SK-N-SH (cell line): ENCODE results near the gene PLSCR1. TPM values are rescaled to one million over a fixed set of nuclear protein-coding genes. Genes with fewer than 3 reads are reported as not detected.

Experiments used
- CTCF ChIA-PET: fragments of 300-600, 350-600 bp; formaldehyde crosslinking; extraction: SDS; loops from one replicate; lab custom pipeline; 2021; lab: Yijun Ruan, JAX
- POLR2A ChIA-PET: fragments of 350-600 bp; sonication (Branson Sonifier 250); formaldehyde crosslinking; extraction: SDS; loops from one replicate; lab custom pipeline; 2020; ENCODE audit warnings: antibody characterized with exemption, inconsistent platforms; lab: Yijun Ruan, JAX
- DNase-seq: peaks from one replicate; pipeline ENCODE4 v3.0.0; 2012
- H2AFZ ChIP-seq: fragments of 200-600 bp; sonication (generic); 2 replicates; pipeline ENCODE4 v1.8.1; 2016; ENCODE audit warnings: antibody characterized with exemption, mild to moderate bottlenecking, low read depth
- H3F3A ChIP-seq: fragments of 200-600 bp; sonication (generic); replicated peaks from 2 replicates; pipeline ENCODE3; 2016; ENCODE audit warnings: antibody characterized with exemption, mild to moderate bottlenecking; ENCODE audit not compliant: insufficient read depth
- H3K27ac ChIP-seq, 2 experiments: fragments of 200-500 bp in 1 of 2; fragments of 200-600 bp in 1 of 2; sonication (Bioruptor generic) in 1 of 2; sonication (generic), shearing (Covaris generic) in 1 of 2; 2 replicates each; pipeline versions ENCODE4 v1.5.1 to v1.6.1; 2014 to 2016; ENCODE audit warnings: low read depth in 2 of 2, inconsistent platforms in 1 of 2, low read length in 1 of 2, mild to moderate bottlenecking in 1 of 2, mixed read lengths in 1 of 2
- H3K27me3 ChIP-seq: fragments of 200-600 bp; sonication (generic), shearing (Covaris generic); 2 replicates; pipeline ENCODE4 v1.6.1; 2016; ENCODE audit warnings: mixed run types; ENCODE audit not compliant: insufficient read depth
- H3K36me3 ChIP-seq, 2 experiments: fragments of 200-500 bp in 1 of 2; fragments of 200-600 bp in 1 of 2; sonication (Bioruptor generic) in 1 of 2; sonication (generic) in 1 of 2; replicated peaks in 1 of 2; 2 replicates each; pipeline versions ENCODE3 to v1.5.1; 2014 to 2016; ENCODE audit warnings: low read length in 1 of 2, mild to moderate bottlenecking in 1 of 2; ENCODE audit not compliant: insufficient read depth in 2 of 2, control insufficient read depth in 1 of 2
- H3K4me1 ChIP-seq, 2 experiments: fragments of 200-500 bp in 1 of 2; fragments of 200-600 bp in 1 of 2; sonication (Bioruptor generic) in 1 of 2; sonication (generic), shearing (Covaris generic) in 1 of 2; 2 replicates each; pipeline versions ENCODE4 v1.5.1 to v1.6.1; 2014 to 2016; ENCODE audit warnings: low read depth in 1 of 2, low read length in 1 of 2, mixed run types in 1 of 2; ENCODE audit not compliant: insufficient read depth in 2 of 2, control insufficient read depth in 1 of 2
- H3K4me2 ChIP-seq: fragments of 200-600 bp; sonication (generic), shearing (Covaris generic); 2 replicates; pipeline ENCODE4 v1.6.1; 2017; ENCODE audit warnings: mixed run types
- H3K4me3 ChIP-seq, 2 experiments: fragments of 200-500 bp in 1 of 2; fragments of 200-600 bp in 1 of 2; sonication (Bioruptor generic) in 1 of 2; sonication (generic), shearing (Covaris generic) in 1 of 2; 2 replicates each; pipeline versions ENCODE4 v1.5.1 to v1.8.1; 2014 to 2016; ENCODE audit warnings: low read depth in 2 of 2, inconsistent platforms in 1 of 2, low read length in 1 of 2, mild to moderate bottlenecking in 1 of 2, mixed read lengths in 1 of 2, moderate library complexity in 1 of 2
- H3K79me2 ChIP-seq: fragments of 200-600 bp; sonication (generic); 2 replicates; pipeline ENCODE4 v1.8.1; 2017; ENCODE audit warnings: mild to moderate bottlenecking; ENCODE audit not compliant: insufficient read depth
- H3K9ac ChIP-seq: fragments of 200-600 bp; sonication (generic); 2 replicates; pipeline ENCODE4 v1.6.1; 2017; ENCODE audit warnings: mixed run types
- H3K9me2 ChIP-seq: fragments of 200-600 bp; sonication (generic); 2 replicates; pipeline ENCODE4 v1.6.1; 2017; ENCODE audit warnings: mixed run types
- H3K9me3 ChIP-seq: fragments of 200-600 bp; sonication (generic); 2 replicates; pipeline ENCODE4 v1.6.1; 2017; ENCODE audit warnings: mixed run types, mild to moderate bottlenecking, moderate library complexity
- H4K20me1 ChIP-seq: fragments of 200-600 bp; sonication (generic); 2 replicates; pipeline ENCODE4 v1.6.1; 2017; ENCODE audit warnings: mild to moderate bottlenecking, mixed run types; ENCODE audit not compliant: insufficient read depth
- EP300 ChIP-seq, 2 experiments: IDR thresholded peaks; 2 replicates each; pipeline versions ENCODE4 v1.4.0 to v1.6.1; 2012; ENCODE audit warnings: borderline replicate concordance in 1 of 2, low read depth in 1 of 2, low read length in 1 of 2
- EZH2phosphoT487 ChIP-seq: fragments of 200-600 bp; sonication (generic); IDR thresholded peaks from 2 replicates; pipeline ENCODE4 v1.6.1; 2017; ENCODE audit warnings: low read depth, mixed run types, mild to moderate bottlenecking, antibody characterized with exemption, moderate library complexity, borderline replicate concordance
- FOSL2 ChIP-seq: IDR thresholded peaks from 2 replicates; pipeline ENCODE4 v1.4.0; 2012; ENCODE audit warnings: low read depth, mild to moderate bottlenecking, moderate library complexity, borderline replicate concordance
- FOXJ3 ChIP-seq: sonication (generic); formaldehyde crosslinking; IDR thresholded peaks from 2 replicates; pipeline ENCODE4 v1.5.1; 2020; ENCODE audit warnings: mild to moderate bottlenecking, missing genetic modification reagents
- FOXM1 ChIP-seq: IDR thresholded peaks from 2 replicates; pipeline ENCODE4 v1.4.0; 2012; ENCODE audit warnings: low read depth, mild to moderate bottlenecking
- GABPA ChIP-seq: IDR thresholded peaks from 2 replicates; pipeline ENCODE4 v1.4.0; 2012; ENCODE audit warnings: low read depth, mild to moderate bottlenecking
- MEF2A ChIP-seq: IDR thresholded peaks from 2 replicates; pipeline ENCODE4 v1.4.0; 2012; ENCODE audit warnings: low read depth, borderline replicate concordance
- MXI1 ChIP-seq: IDR thresholded peaks from 2 replicates; pipeline ENCODE4 v1.6.1; 2012; ENCODE audit warnings: mild to moderate bottlenecking, low read depth, low read length, improper control_type of control experiment
- NFIC ChIP-seq: IDR thresholded peaks from 2 replicates; pipeline ENCODE4 v1.4.0; 2012; ENCODE audit warnings: borderline replicate concordance
- NRF1 ChIP-seq: IDR thresholded peaks from 2 replicates; pipeline ENCODE4 v1.6.1; 2012; ENCODE audit warnings: low read depth, mild to moderate bottlenecking, low read length
- RCOR1 ChIP-seq: fragments of 150-350 bp; IDR thresholded peaks from 2 replicates; pipeline ENCODE4 v1.6.1; 2017; ENCODE audit warnings: antibody characterized with exemption, low read length
- RFX5 ChIP-seq: IDR thresholded peaks from 2 replicates; pipeline ENCODE4 v1.6.1; 2012; ENCODE audit warnings: mild to moderate bottlenecking, improper control_type of control experiment, low read length
- SIN3A ChIP-seq: IDR thresholded peaks from 2 replicates; pipeline ENCODE4 v1.6.1; 2012; ENCODE audit warnings: low read depth, mild to moderate bottlenecking, low read length, moderate library complexity, borderline replicate concordance
- SMC3 ChIP-seq: IDR thresholded peaks from 2 replicates; pipeline ENCODE4 v1.6.1; 2012; ENCODE audit warnings: low read depth, low read length, improper control_type of control experiment
- TCF12 ChIP-seq: IDR thresholded peaks from 2 replicates; pipeline ENCODE4 v1.4.0; 2012
- USF2 ChIP-seq: fragments of 150-350 bp; IDR thresholded peaks from 2 replicates; pipeline ENCODE4 v1.6.1; 2017; ENCODE audit warnings: antibody characterized with exemption, low read length, low read depth, borderline replicate concordance
- WGBS: methylation state at CpG from one replicate; pipeline ENCODE4 v1.1.6; 2017; ENCODE audit warnings: low lambda C conversion rate; 5-methylcytosine and 5-hydroxymethylcytosine counted together
- polyA plus RNA-seq, 3 experiments: library from polyadenylated mRNA; depleted of rRNA; stranded (reverse); fragments of >200 nt; gene quantifications; 2 replicates each; pipeline ENCODE4 v1.2.3, GENCODE V29; 2012
- TF ChIP-seq, protein P1 (sequence below): fragments of 150-350 bp; IDR thresholded peaks from 2 replicates; pipeline ENCODE4 v1.6.1; 2016; ENCODE audit warnings: mild to moderate bottlenecking, low read depth, low read length
- TF ChIP-seq, protein P2 (sequence below): IDR thresholded peaks from 2 replicates; pipeline ENCODE4; 2012
- TF ChIP-seq, protein P3 (sequence below): IDR thresholded peaks from 2 replicates; pipeline ENCODE4 v1.4.0; 2012; ENCODE audit warnings: low read depth
- TF ChIP-seq, protein P4 (sequence below): IDR thresholded peaks from 2 replicates; pipeline ENCODE4 v1.6.1; 2012; ENCODE audit warnings: mild to moderate bottlenecking, low read depth, low read length, moderate library complexity

The PLSCR1 gene
- polyA plus RNA-seq, 1 of the 3 experiments (the other 2 are of a cell fraction) = 10.9 TPM

- Histone ChIP-seq H4K20me1 (no peaks in the 10 kb centered on the region), H3K4me2 (no peak overlapping the region), H3F3A (no peaks in the 10 kb centered on the region), H3K36me3 (no peaks in the 10 kb centered on the region), H3K9me2 (no peaks in the 10 kb centered on the region; the same call in 1 of the 2 replicates), H3K9ac (no peak overlapping the region), H3K4me1 (no peaks in the 10 kb centered on the region), H3K4me3 (no peak overlapping the region), H3K79me2 (no peaks in the 10 kb centered on the region), H3K27ac (no peak overlapping the region), H3K27me3 (no peaks in the 10 kb centered on the region), H2AFZ (no peak overlapping the region), H3K9me3 (no peaks in the 10 kb centered on the region)
- TF ChIP-seq FOXM1 (no peak), RFX5 (no peak)
- 69% methylated on average over 2 of the region's 2 CpGs for WGBS
- ChIA-PET POLR2A (no interaction called here), CTCF (interaction anchor here (0.6 to 1.2 kb wide), 2 partner anchors 17 to 638 kb away, joined by 3 read pairs; no protein-coding TSS in a partner anchor)
- DNase-seq = no peak
Measured at GRCh38 chr3:146530609-146531008, 13.8 kb downstream of the PLSCR1 start.

GRCh38 chr3:146529021-146529420 is 15.4 kb downstream of the PLSCR1 start:
- Histone ChIP-seq H3K4me2 (no peak overlapping the region), H3K9me3 (no peaks in the 10 kb centered on the region), H4K20me1 (no peaks in the 10 kb centered on the region), H3K36me3 (no peaks in the 10 kb centered on the region), H3K9me2 (no peaks in the 10 kb centered on the region; the same call in 1 of the 2 replicates), H3K27ac (no peak overlapping the region), H2AFZ (no peak overlapping the region)
- POLR2A ChIA-PET = no interaction called here
- CTCF ChIA-PET = no interaction called here
- no peak for TF ChIP-seq USF2
- TF ChIP-seq FOSL2 = no peak
- TF ChIP-seq TCF12 = no peak
- TF ChIP-seq, protein P1, sequence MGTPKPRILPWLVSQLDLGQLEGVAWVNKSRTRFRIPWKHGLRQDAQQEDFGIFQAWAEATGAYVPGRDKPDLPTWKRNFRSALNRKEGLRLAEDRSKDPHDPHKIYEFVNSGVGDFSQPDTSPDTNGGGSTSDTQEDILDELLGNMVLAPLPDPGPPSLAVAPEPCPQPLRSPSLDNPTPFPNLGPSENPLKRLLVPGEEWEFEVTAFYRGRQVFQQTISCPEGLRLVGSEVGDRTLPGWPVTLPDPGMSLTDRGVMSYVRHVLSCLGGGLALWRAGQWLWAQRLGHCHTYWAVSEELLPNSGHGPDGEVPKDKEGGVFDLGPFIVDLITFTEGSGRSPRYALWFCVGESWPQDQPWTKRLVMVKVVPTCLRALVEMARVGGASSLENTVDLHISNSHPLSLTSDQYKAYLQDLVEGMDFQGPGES = no peak
- no peak for TF ChIP-seq SIN3A
- no peak for TF ChIP-seq NFIC
- no peak for TF ChIP-seq NRF1
- TF ChIP-seq EP300 (IDR thresholded peaks at IDR 0.05; ENCODE audit: borderline replicate concordance in 1 of 2, low read depth in 1 of 2, low read length in 1 of 2) = no peak
- TF ChIP-seq RCOR1 = no peak
- TF ChIP-seq, protein P2, sequence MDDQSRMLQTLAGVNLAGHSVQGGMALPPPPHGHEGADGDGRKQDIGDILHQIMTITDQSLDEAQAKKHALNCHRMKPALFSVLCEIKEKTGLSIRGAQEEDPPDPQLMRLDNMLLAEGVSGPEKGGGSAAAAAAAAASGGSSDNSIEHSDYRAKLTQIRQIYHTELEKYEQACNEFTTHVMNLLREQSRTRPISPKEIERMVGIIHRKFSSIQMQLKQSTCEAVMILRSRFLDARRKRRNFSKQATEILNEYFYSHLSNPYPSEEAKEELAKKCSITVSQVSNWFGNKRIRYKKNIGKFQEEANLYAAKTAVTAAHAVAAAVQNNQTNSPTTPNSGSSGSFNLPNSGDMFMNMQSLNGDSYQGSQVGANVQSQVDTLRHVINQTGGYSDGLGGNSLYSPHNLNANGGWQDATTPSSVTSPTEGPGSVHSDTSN = no peak
- TF ChIP-seq RFX5 = no peak
- TF ChIP-seq FOXM1 = no peak
- no peak for TF ChIP-seq GABPA
- TF ChIP-seq, protein P3, sequence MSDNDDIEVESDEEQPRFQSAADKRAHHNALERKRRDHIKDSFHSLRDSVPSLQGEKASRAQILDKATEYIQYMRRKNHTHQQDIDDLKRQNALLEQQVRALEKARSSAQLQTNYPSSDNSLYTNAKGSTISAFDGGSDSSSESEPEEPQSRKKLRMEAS = no peak
- no peak for TF ChIP-seq FOXJ3 (CRISPR knock-in tag)
- TF ChIP-seq, protein P4, sequence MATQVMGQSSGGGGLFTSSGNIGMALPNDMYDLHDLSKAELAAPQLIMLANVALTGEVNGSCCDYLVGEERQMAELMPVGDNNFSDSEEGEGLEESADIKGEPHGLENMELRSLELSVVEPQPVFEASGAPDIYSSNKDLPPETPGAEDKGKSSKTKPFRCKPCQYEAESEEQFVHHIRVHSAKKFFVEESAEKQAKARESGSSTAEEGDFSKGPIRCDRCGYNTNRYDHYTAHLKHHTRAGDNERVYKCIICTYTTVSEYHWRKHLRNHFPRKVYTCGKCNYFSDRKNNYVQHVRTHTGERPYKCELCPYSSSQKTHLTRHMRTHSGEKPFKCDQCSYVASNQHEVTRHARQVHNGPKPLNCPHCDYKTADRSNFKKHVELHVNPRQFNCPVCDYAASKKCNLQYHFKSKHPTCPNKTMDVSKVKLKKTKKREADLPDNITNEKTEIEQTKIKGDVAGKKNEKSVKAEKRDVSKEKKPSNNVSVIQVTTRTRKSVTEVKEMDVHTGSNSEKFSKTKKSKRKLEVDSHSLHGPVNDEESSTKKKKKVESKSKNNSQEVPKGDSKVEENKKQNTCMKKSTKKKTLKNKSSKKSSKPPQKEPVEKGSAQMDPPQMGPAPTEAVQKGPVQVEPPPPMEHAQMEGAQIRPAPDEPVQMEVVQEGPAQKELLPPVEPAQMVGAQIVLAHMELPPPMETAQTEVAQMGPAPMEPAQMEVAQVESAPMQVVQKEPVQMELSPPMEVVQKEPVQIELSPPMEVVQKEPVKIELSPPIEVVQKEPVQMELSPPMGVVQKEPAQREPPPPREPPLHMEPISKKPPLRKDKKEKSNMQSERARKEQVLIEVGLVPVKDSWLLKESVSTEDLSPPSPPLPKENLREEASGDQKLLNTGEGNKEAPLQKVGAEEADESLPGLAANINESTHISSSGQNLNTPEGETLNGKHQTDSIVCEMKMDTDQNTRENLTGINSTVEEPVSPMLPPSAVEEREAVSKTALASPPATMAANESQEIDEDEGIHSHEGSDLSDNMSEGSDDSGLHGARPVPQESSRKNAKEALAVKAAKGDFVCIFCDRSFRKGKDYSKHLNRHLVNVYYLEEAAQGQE = no peak
- TF ChIP-seq MEF2A = no peak
- no peak for TF ChIP-seq EZH2phosphoT487
- TF ChIP-seq SMC3 = no peak
- no peak for TF ChIP-seq MXI1
- TF ChIP-seq, all 33 proteins: peak for 0
- no peaks in the 10 kb centered on the region; a peak in 1 of 4 replicates for H3K4me1 ChIP-seq
- no peak overlapping the region for H3K9ac ChIP-seq
- H3K4me3 ChIP-seq = no peak overlapping the region
- 83% methylated on average over 2 of the region's 2 CpGs for WGBS
- H3K79me2 ChIP-seq = no peaks in the 10 kb centered on the region
- H3F3A ChIP-seq = no peaks in the 10 kb centered on the region
- H3K27me3 ChIP-seq = no peaks in the 10 kb centered on the region
- DNase-seq = no peak
